ENCODE data around the gene UGT1A5.
A peak's percentile ranks its signal among the peaks of the same experiment; 100 is the strongest.
"Not testable (repeated sequence)": the region's sequence is repeated elsewhere in the genome, so short reads cannot be mapped to it uniquely, and the experiment has no call there.

UGT1A5 gene

GRCh38 chr2:233693963-233694362, 18.7 kb upstream of the UGT1A5 start:
- no peak for DNase-seq (ENCODE audit: low read depth in 2 of 2, low spot score in 1 of 2)

- no peak for DNase-seq (ENCODE audit: low read depth in 2 of 2, low spot score in 1 of 2)
Measured at GRCh38 chr2:233698740-233699139, 14.0 kb upstream of the UGT1A5 start.

GRCh38 chr2:233699424-233700027, 13.2 kb upstream of the UGT1A5 start:
- DNase-seq (ENCODE audit: low read depth in 2 of 2, low spot score in 1 of 2), result no peak

GRCh38 chr2:233700028-233700635, 12.6 kb upstream of the UGT1A5 start:
- no peak for DNase-seq (ENCODE audit: low read depth in 2 of 2, low spot score in 1 of 2)

- DNase-seq (ENCODE audit: low read depth in 2 of 2, low spot score in 1 of 2), result not testable (repeated sequence)
Measured at GRCh38 chr2:233700842-233701241, 11.9 kb upstream of the UGT1A5 start.

GRCh38 chr2:233702238-233702637, 10.5 kb upstream of the UGT1A5 start:
- DNase-seq (ENCODE audit: low read depth in 2 of 2, low spot score in 1 of 2), result no peak

- no peak for DNase-seq (ENCODE audit: low read depth in 2 of 2, low spot score in 1 of 2)
Measured at GRCh38 chr2:233705911-233706506, 6.7 kb upstream of the UGT1A5 start.

- no peak for DNase-seq (ENCODE audit: low read depth in 2 of 2, low spot score in 1 of 2)
Measured at GRCh38 chr2:233706720-233707119, 6.0 kb upstream of the UGT1A5 start.

GRCh38 chr2:233707940-233708644, 4.6 kb upstream of the UGT1A5 start:
- DNase-seq (ENCODE audit: low read depth in 2 of 2, low spot score in 1 of 2), result no peak

GRCh38 chr2:233708942-233709341, 3.8 kb upstream of the UGT1A5 start:
- DNase-seq (ENCODE audit: low read depth in 2 of 2, low spot score in 1 of 2), result no peak

GRCh38 chr2:233711312-233712008, 1.2 kb upstream of the UGT1A5 start:
- peak; percentile 36 to 49 for DNase-seq (ENCODE audit: low read depth in 2 of 2, low spot score in 1 of 2)

GRCh38 chr2:233713262-233713615, 532 bp downstream of the UGT1A5 start:
- no peak for DNase-seq (ENCODE audit: low read depth in 2 of 2, low spot score in 1 of 2)

GRCh38 chr2:233714121-233714520, 1.4 kb downstream of the UGT1A5 start:
- no peak for DNase-seq (ENCODE audit: low read depth in 2 of 2, low spot score in 1 of 2)

- no peak for DNase-seq (ENCODE audit: low read depth in 2 of 2, low spot score in 1 of 2)
Measured at GRCh38 chr2:233718552-233718951, 5.8 kb downstream of the UGT1A5 start, which contains the start of gene UGT1A4. Gene UGT1A4 (plus strand): TSS chr2:233718736. CDS start chr2:233718821, 85 bp downstream.

GRCh38 chr2:233728723-233729301, 16.1 kb downstream of the UGT1A5 start, which contains the start of gene UGT1A3:
Gene UGT1A3 (plus strand): TSS chr2:233729042. CDS start chr2:233729127, 85 bp downstream.
- DNase-seq (ENCODE audit: low read depth in 2 of 2, low spot score in 1 of 2), result no peak

- DNase-seq (ENCODE audit: low read depth in 2 of 2, low spot score in 1 of 2), result not testable (repeated sequence)
Measured at GRCh38 chr2:233736868-233737653, 24.4 kb downstream of the UGT1A5 start.

GRCh38 chr2:233740870-233741269, 28.2 kb downstream of the UGT1A5 start:
- no peak for DNase-seq (ENCODE audit: low read depth in 2 of 2, low spot score in 1 of 2)

GRCh38 chr2:233743464-233744259, 31.0 kb downstream of the UGT1A5 start:
- no peak for DNase-seq (ENCODE audit: low read depth in 2 of 2, low spot score in 1 of 2)

GRCh38 chr2:233745073-233745755, 32.5 kb downstream of the UGT1A5 start:
- no peak for DNase-seq (ENCODE audit: low read depth in 2 of 2, low spot score in 1 of 2)
